DOHH2 (cell line): Measurements from ENCODE around the gene SMPD4.
"Not testable (repeated sequence)": the region's sequence is repeated elsewhere in the genome, so short reads cannot be mapped to it uniquely, and the experiment has no call there.

Experiments used
- H3F3A ChIP-seq: fragments of 200-600 bp; sonication (generic), shearing (Covaris generic); 2 replicates; pipeline ENCODE4 v1.6.0; 2016; ENCODE audit warnings: antibody characterized with exemption, mild to moderate bottlenecking; ENCODE audit not compliant: control insufficient read depth, insufficient read depth
- H3K27ac ChIP-seq: fragments of 200-600 bp; sonication (generic); 2 replicates; pipeline ENCODE4 v1.5.1; 2014; ENCODE audit warnings: low read depth, mild to moderate bottlenecking, low read length, moderate library complexity
- H3K27me3 ChIP-seq: fragments of 200-600 bp; sonication (generic); 2 replicates; pipeline ENCODE4 v1.6.1; 2014; ENCODE audit warnings: mild to moderate bottlenecking, low read length, mixed read lengths; ENCODE audit not compliant: control insufficient read depth
- H3K36me3 ChIP-seq: fragments of 200-600 bp; sonication (generic); 2 replicates; pipeline ENCODE4 v1.6.1; 2014; ENCODE audit warnings: mild to moderate bottlenecking, low read length, moderate library complexity, mixed read lengths; ENCODE audit not compliant: control insufficient read depth
- H3K4me1 ChIP-seq: fragments of 200-600 bp; sonication (generic); 2 replicates; pipeline ENCODE4 v1.6.1; 2014; ENCODE audit warnings: mild to moderate bottlenecking, low read length, mixed read lengths; ENCODE audit not compliant: control insufficient read depth
- H3K4me2 ChIP-seq: fragments of 200-600 bp; sonication (generic); 2 replicates; pipeline ENCODE4 v1.6.0; 2014; ENCODE audit warnings: mild to moderate bottlenecking, low read length, moderate library complexity
- H3K4me3 ChIP-seq: fragments of 200-600 bp; sonication (generic); 2 replicates; pipeline ENCODE4 v1.5.1; 2014; ENCODE audit warnings: mild to moderate bottlenecking, low read length, mixed read lengths
- H3K79me2 ChIP-seq: fragments of 200-600 bp; sonication (generic); 2 replicates; pipeline ENCODE4 v1.6.1; 2014; ENCODE audit warnings: mild to moderate bottlenecking, low read length, mixed read lengths; ENCODE audit not compliant: control insufficient read depth
- H3K9me2 ChIP-seq: fragments of 200-600 bp; sonication (generic); replicated peaks from 2 replicates; pipeline ENCODE4 v1.6.1; 2014; ENCODE audit warnings: mild to moderate bottlenecking, low read length, mixed read lengths; ENCODE audit not compliant: control insufficient read depth
- H3K9me3 ChIP-seq: fragments of 200-600 bp; sonication (generic); 2 replicates; pipeline ENCODE4 v1.6.1; 2014; ENCODE audit warnings: antibody characterized with exemption, low read length, mixed read lengths; ENCODE audit not compliant: control insufficient read depth, insufficient read depth
- H4K20me1 ChIP-seq: fragments of 200-600 bp; sonication (generic); 2 replicates; pipeline ENCODE4 v1.6.0; 2014; ENCODE audit warnings: low read depth, mild to moderate bottlenecking, antibody characterized with exemption, low read length, moderate library complexity; ENCODE audit not compliant: control insufficient read depth, insufficient read depth
- CTCF ChIP-seq: fragments of 200-600 bp; sonication (generic); IDR thresholded peaks from one replicate; pipeline ENCODE4 v1.5.1; 2014; ENCODE audit warnings: antibody characterized with exemption, mild to moderate bottlenecking, low read depth, low read length; ENCODE audit not compliant: poor library complexity, severe bottlenecking
- EZH2phosphoT487 ChIP-seq: fragments of 200-600 bp; sonication (generic); IDR thresholded peaks from 2 replicates; pipeline ENCODE4 v1.6.1; 2017; ENCODE audit warnings: borderline replicate concordance, mild to moderate bottlenecking, antibody characterized with exemption, low read length, moderate library complexity, mixed read lengths

The SMPD4 gene

GRCh38 chr2:130183512-130184373 is 2.3 kb upstream of the SMPD4 start:
- Histone ChIP-seq H3K9me2 (no peaks in the 10 kb centered on the region), H3K27me3 (no peaks in the 10 kb centered on the region), H3K4me2 (peak overlapping the region; percentile 66), H3K9me3 (no peaks in the 10 kb centered on the region), H3K4me1 (peaks cover 26% of the 10 kb centered on the region), H4K20me1 (peaks cover 5% of the 10 kb centered on the region), H3K36me3 (peaks cover 39% of the 10 kb centered on the region), H3K27ac (no peak overlapping the region), H3F3A (no peaks in the 10 kb centered on the region), H3K4me3 (peak overlapping the region; percentile 83), H3K79me2 (peaks cover 70% of the 10 kb centered on the region)
- no peak for TF ChIP-seq CTCF
- TF ChIP-seq EZH2phosphoT487: no peak

GRCh38 chr2:130182826-130183511 is 1.6 kb upstream of the SMPD4 start:
- peaks cover 26% of the 10 kb centered on the region for H3K4me1 ChIP-seq
- H4K20me1 ChIP-seq, H3K9me3 ChIP-seq, H3K9me2 ChIP-seq, H3F3A ChIP-seq, H3K27me3 ChIP-seq: not testable (repeated sequence)
- peaks cover 78% of the 10 kb centered on the region for H3K79me2 ChIP-seq
- peaks cover 42% of the 10 kb centered on the region for H3K36me3 ChIP-seq
- peak overlapping the region; percentile 66 for H3K4me2 ChIP-seq
- H3K27ac ChIP-seq: peak overlapping the region; percentile 28; the same call in 1 of the 2 replicates
- peak overlapping the region; percentile 83 for H3K4me3 ChIP-seq

- not testable (repeated sequence) for H4K20me1 ChIP-seq, H3K9me2 ChIP-seq, H3K27me3 ChIP-seq, H3K9me3 ChIP-seq, H3F3A ChIP-seq
- H3K4me1 ChIP-seq: peaks cover 26% of the 10 kb centered on the region
- peaks cover 87% of the 10 kb centered on the region for H3K79me2 ChIP-seq
- peak within 1 kb of the TSS; percentile 66 for H3K4me2 ChIP-seq
- peak within 1 kb of the TSS; percentile 83 for H3K4me3 ChIP-seq
- H3K27ac ChIP-seq: peak within 1 kb of the TSS; percentile 74
- TF ChIP-seq CTCF: peak; percentile 55
- H3K36me3 ChIP-seq: peaks cover 45% of the 10 kb centered on the region
Measured at GRCh38 chr2:130181880-130182682, 679 bp upstream of the SMPD4 start, which contains the start of gene MZT2B. Gene MZT2B (plus strand): TSS chr2:130182262. CDS start chr2:130182283, 21 bp downstream.

GRCh38 chr2:130180404-130181324 is 738 bp downstream of the SMPD4 start:
- Histone ChIP-seq H3K36me3 (peaks cover 41% of the 10 kb centered on the region), H3K4me2 (peak overlapping the region; percentile 66), H3K4me1 (peaks cover 26% of the 10 kb centered on the region), H3K79me2 (peaks cover 90% of the 10 kb centered on the region), H3K4me3 (peak overlapping the region; percentile 83), H3K27ac (peak overlapping the region; percentile 74)
- H3K9me3 ChIP-seq, H4K20me1 ChIP-seq, H3F3A ChIP-seq, H3K27me3 ChIP-seq, H3K9me2 ChIP-seq: not testable (repeated sequence)

GRCh38 chr2:130174866-130175265 is 6.5 kb downstream of the SMPD4 start:
- H3K9me2 ChIP-seq, H3K9me3 ChIP-seq, H3K27me3 ChIP-seq, H3F3A ChIP-seq, H4K20me1 ChIP-seq, H3K4me2 ChIP-seq, H3K27ac ChIP-seq, H3K4me3 ChIP-seq, H3K4me1 ChIP-seq: not testable (repeated sequence)
- peaks cover 50% of the 10 kb centered on the region for H3K36me3 ChIP-seq
- peaks cover 48% of the 10 kb centered on the region for H3K79me2 ChIP-seq
